HG03196 (cell line): ENCODE data around the gene DDIT3.
"Not testable (repeated sequence)": the region's sequence is repeated elsewhere in the genome, so short reads cannot be mapped to it uniquely, and the experiment has no call there.

ENCODE experiments used
- ATAC-seq: cut with Tn5 transposase; IDR thresholded peaks from one replicate; pipeline ENCODE4 v1.9.1; 2021; ENCODE audit not compliant: unreplicated experiment

Gene DDIT3, protein sequence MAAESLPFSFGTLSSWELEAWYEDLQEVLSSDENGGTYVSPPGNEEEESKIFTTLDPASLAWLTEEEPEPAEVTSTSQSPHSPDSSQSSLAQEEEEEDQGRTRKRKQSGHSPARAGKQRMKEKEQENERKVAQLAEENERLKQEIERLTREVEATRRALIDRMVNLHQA

DNA sequence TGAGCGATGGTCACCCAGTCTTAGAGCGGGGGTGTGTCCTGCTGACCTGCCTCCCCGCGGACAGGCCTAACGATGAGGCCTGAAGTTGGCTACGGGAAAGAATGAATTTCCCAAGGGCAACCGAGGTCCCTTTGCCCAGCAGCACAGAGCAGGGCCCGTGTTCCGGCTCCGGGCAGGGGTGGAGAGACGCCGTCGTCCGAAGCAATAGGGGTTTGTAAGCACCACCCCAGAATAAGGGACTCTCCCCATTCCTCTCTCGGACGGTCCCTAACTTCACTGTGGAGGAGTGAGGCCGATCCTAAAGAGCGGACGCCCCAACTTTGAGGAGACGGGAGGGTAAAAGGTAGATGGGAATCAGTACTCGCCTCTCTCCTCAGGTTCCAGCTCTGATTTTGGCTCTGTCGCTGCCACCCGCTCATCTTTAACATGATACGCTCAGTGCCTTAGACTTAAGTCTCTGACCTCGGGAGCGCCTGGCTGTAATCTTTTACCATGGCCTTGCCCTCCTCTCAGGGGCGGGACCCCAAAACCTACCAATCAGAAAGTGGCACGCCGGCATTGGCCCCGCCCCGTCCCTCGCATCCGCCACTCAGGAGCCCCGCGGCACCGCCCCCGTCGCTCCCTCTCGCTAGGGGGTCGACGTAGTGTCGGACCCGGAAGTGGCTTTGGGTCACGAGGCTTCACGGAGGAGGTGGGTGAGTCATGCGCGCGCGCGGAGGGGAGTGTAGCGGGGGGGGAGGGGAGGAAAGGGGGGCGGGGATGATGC is at the start of gene DDIT3:
Gene DDIT3 (minus strand): TSS at position 462 of the 766 bp plus-strand sequence. CDS start 3,108 bp downstream, outside the sequence.
- ATAC-seq: peak; percentile 65

DNA sequence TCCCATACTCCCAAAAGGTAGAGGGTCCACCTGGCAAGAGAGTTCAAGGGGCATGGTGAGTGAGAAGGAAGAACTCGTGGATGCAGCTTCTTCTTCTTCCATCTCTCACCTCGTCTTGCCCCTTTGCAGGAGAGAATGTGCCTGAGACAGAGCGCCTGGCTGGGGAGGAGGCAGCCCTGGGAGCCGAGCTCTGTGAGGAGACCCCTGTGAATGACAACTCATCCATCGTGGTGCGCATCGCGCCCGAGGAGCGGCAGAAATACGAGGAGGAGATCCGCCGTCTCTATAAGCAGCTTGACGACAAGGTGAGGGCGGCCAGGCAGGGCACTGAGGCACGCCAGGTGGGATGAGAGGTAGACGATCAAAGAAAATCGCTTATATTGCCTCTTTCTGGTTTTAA is 49.5 kb upstream of the DDIT3 start:
- no peak for ATAC-seq

DNA sequence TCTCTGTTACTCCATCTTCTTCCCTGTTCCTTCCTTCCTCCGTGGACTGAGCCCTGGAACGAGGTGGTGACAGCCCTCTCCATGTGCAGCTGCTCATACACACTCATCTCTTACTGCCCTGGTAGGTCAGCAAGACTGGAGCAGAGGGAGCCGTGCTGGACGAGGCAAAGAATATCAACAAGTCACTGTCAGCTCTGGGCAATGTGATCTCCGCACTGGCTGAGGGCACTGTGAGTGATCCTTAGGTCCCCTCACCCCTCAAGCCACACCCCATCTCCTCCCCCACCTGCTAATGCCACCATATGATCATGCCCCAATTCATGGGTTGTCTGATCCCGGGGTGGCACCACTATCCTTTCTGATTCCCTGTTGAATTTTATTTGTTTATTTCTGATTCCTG is 48.5 kb upstream of the DDIT3 start:
- no peak for ATAC-seq

DNA sequence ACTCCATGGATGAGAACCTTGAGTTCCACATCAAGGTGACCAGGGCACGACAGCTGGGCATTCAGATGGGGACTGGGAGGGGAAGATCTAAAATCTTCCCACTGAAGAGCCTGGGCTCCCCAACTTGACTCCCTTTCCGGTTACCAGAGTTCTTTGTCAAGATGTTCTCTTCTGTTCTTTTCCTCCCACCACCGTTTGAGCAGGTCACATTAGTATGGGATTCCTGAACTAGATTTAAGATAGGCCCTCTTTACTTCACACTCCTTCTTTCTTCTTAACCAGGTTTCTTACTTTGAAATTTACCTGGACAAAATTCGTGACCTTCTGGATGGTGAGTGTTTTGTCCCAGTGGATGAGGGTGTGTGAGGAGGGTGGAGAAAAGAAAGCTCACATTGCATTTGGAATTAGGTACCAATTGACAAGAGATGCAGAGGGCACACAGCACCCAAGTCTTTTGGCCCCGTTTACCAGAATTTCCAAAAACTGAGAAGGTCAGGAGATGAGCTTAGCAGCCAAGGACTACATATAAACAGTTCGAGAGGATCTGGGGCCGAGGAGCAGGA is 43.9 kb upstream of the DDIT3 start:
- ATAC-seq: no peak

DNA sequence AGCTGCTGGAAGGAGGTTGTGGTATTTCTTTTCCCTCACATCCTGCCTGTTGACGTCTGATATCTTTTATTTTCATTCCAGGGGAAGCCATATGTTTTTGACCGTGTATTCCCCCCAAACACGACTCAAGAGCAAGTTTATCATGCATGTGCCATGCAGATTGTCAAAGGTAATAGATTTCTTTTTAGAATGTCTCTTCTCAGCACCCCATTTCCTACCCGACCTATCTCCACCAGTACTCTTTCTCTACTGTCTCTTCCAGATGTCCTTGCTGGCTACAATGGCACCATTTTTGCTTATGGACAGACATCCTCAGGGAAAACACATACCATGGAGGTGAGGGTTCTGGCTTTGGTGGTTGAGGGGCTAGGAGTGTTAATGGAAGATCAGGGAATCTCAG is 43.0 kb upstream of the DDIT3 start:
- no peak for ATAC-seq

DNA sequence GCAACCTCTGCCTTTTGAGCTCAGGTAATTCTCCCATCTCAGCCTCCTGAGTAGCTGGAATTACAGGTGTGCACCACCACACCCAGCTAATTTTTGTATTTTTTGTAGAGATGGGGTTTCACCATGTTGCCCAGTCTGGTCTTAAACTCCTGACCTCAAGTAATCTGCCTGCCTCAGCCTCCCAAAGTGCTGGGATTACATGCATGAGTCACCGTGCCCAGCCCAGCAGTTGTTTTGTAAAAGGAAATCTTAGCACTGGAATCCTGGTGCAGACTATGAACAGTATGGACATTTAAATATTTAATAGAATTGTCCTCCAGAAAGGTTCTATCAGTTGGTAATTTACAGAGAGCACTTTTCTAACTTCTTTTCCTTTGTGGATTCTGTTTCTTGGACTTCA is 40.8 kb upstream of the DDIT3 start:
- ATAC-seq: not testable (repeated sequence)

DNA sequence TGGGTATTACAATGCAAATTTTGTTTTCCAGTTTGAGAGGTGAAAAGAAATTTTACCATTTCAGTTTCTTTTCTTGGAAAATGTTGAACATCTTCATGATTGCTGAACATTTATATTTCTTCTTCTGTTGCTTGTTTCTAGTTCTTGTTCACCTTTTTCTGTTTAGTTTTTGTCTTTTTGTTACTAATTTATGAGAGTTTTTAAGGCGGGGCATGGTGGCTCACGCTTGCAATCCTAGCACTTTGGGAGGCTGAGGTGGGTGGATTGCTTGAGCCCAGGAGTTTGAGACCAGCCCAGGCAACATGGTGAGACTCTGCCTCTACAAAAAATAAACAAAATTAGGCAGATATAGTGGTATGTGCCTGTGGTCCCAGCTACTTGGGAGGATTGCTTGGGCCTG is 40.2 kb upstream of the DDIT3 start:
- ATAC-seq: no peak

DNA sequence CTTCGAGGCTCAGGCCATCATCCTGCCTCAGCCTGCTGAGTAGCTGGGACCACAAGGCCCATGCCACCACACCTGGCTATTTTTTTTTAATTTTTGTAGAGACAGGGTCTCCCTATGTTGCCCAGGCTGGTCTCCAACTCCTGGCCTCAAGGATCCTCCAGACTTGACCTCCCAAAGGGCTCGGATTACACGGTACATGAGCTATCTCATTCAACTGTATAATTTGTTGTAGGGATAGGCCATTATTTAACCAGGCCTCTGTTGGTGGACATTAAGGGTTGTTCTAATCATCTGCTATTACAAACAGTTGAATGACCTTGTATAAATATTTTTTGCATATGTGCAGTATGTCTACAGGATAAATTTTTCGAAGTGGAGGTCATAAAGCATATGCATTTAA is 38.5 kb upstream of the DDIT3 start:
- no peak for ATAC-seq

DNA sequence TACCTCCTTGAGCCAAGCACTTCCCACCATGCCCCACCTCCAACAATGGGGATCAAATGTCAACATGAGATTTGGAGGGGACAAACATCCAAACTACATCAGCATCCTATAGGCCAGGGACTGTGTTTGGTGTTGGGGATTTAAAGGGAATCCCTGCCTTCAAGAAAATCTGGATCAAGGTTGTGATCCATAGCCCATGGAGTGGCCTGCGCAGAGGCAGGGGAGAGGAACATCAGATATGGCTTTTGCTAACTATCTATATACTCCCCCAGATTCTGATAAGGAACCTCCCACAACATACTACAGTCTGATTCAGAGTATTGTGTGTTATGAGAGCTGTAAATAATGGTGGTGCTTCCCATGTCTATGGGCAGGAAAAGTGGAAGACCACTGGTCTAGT is 34.6 kb upstream of the DDIT3 start:
- no peak for ATAC-seq

DNA sequence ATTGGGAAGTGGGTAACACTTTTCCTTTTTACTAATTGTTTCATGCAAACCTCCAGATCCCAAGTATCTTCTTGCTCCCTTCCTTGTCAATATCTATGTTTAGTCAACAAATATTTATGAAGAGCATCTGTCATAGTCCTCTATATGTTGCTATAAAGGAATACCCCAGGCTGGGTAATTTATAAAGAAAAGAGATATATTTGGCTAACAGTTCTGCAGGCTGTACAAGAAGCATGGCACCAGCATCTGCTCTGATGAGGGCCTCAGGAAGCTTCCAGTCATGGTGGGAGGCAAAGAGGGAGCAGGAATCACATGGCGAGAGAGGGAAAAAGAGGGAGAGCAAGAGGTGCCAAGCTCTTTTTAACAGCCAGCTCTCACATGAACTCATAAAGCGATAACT is 34.1 kb upstream of the DDIT3 start:
- ATAC-seq: no peak

DNA sequence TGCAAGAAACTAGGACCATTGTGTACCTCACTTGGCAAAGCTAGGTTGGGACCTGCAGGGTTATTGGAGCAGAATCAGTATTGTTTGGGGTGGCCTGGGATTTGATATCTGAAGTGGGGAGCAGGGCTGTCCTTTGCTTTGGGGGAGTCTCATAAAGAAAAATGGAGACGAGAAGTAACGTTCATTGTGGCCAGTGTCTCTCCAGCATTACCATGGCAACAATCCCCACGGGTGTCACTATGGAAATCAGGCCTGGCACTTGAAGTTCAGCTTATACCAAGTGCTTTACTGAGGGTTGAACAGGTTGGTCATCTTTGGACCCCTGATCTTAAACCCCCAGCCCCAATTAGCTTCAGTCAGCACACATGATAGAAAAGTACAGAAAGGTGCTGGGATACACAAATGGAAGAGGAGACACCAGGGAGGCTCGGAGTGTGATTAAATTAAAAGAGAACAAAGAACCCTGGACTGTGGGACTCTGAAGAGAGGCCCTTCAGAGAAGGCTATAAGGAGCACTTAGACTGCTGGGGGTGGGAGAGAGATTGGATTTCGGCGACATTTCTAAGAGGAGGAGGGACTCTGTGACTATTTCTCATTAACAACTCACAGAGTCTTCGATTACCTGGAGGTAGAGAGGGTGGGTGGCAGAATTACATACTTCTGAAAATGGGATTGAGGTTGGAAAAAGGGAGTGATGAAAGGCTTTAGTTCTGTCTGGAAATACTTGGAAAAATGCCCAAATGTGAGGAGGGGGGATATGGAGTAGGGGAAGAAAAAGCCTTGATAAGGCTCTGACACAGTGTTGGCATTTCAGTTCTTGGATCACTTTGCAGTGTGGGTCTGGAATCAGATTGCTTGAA is 33.3 kb upstream of the DDIT3 start:
- no peak for ATAC-seq

DNA sequence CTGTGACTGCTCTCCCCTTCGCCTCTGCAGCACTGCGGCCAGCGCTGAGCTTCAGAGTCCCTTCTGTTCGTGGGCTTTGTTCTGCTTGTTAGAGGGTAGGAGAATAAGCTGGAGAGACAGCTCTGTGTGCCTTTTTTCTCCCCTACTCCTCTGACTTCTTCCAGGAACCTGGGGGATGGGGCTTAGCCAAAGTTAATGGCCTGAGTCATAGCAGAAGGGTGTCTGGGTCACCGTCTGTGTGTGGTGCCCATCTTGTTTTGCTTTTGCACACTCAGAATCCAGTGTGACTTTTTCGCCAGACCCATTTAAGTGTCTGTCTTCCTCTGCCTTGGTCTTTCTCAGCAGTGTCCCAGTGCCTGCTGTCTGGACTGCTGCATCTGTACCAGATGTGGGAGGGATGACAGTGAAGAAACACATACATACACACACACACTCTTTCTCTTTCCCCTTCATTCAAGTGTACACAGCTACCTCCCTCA is 32.6 kb upstream of the DDIT3 start:
- no peak for ATAC-seq

DNA sequence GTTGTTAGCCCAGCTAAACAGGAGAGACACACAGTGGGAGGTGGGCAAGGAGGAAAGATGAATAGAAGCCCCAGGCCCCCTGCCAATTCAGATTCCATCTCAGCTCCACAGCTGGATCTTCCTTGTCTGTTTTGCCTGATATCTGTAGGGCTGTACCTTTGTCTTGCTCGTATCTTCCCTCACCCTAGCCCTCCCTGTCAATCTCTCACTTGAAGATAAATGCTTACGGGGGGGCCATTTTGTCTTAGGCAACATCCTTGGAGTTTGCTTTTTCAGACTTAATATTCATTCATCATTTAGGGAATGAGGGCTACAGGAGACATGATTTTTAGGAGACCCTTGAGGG is 32.0 kb upstream of the DDIT3 start:
- no peak for ATAC-seq

DNA sequence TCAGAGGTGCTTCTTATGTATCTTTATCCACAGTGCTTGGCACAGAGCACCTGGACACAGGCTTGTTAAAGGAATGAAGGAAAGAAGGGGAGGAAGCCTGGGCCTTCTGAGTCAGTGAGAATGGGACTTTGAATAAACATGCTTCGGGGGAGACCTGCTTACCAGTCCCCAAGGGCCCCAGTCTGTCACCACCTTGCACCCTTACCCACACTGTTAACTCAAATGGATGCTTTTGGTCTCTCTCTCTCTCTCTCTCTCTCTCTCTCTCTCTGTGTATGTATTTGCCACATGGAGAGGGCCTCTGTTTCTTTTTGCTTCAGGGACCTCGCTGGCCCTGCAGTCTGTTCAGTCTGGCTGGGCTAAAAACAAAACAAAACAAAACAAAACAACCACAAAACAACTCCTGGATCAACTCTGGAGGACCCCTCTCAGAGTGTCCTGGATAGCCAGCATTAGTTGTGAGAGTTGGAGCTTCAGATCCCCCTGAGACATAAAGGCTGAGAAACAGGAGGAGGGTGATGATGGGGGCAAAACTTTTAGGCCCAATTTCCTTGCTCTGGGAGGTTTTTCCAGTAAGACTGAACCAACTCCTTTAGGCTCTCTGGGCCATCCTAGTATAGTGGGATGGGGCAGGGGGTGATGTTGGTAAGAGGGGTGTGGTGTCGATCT is 31.5 kb upstream of the DDIT3 start:
- no peak for ATAC-seq

DNA sequence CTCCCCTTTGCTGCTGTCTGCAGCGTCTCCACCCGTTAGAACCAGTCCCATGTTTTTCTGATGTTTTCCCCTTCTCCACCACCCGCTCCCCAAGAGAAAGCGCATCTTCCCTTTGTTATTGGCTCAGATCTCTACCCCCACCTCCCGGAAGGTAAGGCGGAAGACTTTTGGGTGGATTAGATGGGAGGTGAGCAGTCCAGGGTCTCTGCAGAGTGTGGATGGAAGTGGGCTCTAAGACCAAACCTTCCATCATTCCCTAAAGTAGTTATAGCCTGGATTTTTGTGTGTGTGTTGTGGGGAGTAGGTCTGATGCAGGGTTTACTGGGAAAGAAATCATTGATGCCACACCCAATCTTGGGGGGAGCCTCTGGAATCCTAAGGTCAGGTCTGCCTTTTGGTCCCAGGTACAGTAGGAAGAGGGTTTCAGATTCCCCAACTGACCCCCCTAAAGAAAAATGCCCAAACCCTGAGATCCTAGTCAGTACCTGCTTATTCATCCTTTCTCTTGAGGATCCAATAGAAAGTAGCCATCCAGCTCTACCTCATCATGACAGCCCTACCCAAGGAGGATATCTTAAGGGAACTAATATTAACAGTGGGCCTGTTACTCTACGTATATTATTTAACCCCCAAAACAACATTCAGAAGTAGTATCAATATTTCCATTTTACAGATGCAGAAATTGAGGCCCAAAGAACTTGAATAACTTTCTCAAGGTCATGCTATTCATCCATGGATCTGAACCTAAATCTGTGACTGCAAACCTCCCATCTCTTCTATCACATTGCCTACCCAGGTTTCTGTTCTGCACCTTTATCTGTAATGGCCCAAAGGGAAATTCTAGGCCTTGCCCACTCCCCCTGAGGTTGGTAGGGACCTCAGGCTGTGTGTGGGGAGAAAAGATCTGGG is 30.6 kb upstream of the DDIT3 start:
- no peak for ATAC-seq

DNA sequence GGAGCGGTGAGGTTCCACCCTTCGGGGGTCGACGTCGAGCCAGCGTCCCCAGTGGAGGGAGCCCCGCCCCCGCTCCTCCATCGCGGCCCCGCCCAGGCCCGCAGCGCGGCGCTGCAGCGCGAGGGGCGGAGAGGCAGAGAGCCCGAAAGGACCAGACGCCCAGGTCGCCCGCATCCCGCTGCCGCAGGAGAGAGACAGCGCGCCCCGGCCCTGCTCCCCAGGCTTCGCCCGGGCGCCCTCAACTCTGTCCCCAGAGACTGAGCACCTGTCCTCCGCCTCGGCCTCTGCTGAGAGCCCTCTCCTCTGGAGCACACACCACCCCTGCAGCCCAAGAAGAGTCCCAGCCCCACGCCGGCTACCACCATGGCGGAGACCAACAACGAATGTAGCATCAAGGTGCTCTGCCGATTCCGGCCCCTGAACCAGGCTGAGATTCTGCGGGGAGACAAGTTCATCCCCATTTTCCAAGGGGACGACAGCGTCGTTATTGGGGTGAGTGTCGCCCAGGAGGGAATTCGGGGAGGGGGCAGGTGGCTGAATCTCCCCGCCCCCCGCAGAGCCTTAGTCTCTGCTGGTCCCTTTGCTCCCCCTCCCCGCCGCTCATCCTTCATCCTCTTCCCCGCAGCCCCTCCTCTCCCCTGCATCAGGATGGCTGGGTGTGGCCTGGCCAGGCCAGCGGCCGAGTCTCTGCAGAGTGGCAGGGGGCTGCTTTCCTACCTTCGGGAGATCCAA is 29.8 kb upstream of the DDIT3 start, which contains the start of gene KIF5A:
Gene KIF5A (plus strand): TSS at position 136 of the 732 bp plus-strand sequence. CDS start 228 bp downstream, at position 364.
- no peak for ATAC-seq

DNA sequence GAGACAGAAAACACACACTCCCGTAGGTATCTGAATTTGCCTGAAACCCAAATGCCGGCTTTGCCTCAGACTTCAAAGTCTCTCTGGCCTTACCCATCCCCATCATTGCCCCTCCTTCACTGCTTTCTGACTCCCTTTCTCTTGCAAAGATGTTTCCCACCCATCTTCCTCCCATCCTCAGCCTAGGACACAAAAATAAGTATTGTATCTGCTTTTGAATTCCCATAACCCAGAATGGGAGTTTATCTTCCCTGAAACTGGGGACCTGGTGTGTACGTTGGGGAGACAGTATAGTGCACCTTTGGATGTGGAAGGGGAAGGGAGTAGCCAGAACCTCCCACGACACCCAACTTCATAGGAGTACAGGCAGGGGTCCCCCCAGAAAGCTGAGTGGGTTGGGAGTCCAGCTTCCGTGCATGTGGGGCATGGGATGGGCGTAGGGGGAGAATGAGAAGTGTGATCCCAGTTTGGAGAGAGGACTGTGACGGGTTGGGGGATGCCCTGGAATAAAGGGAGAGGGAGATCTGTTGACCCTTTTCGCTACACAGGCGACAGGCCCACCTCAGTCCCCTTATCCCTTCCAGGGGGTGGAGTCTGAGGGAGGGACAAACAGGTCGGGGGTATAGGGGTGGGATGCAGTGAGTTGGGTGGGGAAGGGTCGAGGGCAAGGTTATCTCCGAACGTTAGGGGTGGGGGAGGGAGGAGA is 29.0 kb upstream of the DDIT3 start:
- ATAC-seq: no peak

DNA sequence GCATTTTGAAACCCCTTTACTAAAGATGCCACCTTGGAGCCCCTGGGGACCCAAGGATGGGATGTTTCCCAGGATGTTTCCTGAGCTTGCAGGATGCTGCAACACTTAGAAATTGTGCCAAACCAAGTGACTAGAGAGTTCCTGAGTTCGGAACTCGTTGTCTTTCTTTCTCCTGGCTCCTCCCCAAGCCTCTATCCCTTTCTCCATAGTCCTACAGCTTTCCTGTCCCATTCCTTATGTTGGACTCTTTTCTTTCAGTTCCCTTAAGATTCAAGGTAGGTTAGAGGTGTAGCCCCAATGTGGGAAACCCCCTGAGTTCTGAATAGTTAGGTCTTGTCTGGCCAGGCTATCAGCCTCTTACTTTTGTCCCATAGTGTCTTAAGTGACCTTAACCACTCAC is 28.2 kb upstream of the DDIT3 start:
- ATAC-seq: no peak

DNA sequence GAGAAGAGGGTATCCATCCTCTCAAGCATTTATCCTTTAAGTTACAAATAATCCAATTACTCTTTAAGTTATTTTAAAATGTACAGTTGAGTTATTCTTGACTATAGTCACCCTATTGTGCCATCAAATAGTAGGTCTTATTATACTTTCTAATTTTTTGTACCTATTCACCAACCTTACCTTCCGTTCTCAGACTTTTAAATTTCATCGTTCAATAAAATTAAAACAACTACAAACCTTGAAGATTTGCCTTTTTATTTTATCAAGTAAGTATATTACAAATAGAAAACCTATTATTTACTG is 27.6 kb upstream of the DDIT3 start:
- ATAC-seq: no peak
